H1 (cell line): ENCODE results near the gene TNN. TPM values are rescaled to one million over a fixed set of nuclear protein-coding genes. Genes with fewer than 3 reads are reported as not detected.

Source experiments
- EZH2 ChIP-seq: fragments of 200-600 bp; sonication (generic); IDR thresholded peaks from 2 replicates; pipeline ENCODE4 v1.7.1; 2012; ENCODE audit warnings: low read depth, mild to moderate bottlenecking, moderate library complexity, low read length, inconsistent platforms; ENCODE audit not compliant: severe bottlenecking
- JUN ChIP-seq: IDR thresholded peaks from 2 replicates; pipeline ENCODE4 v1.6.1; 2011; ENCODE audit warnings: low read depth, mild to moderate bottlenecking, improper control_type of control experiment, low read length
- JUND ChIP-seq: IDR thresholded peaks from 2 replicates; pipeline ENCODE4 v1.6.1; 2011; ENCODE audit warnings: mild to moderate bottlenecking, improper control_type of control experiment, low read length
- KDM5A ChIP-seq: fragments of 200-600 bp; IDR thresholded peaks from 2 replicates; pipeline ENCODE4 v1.7.1; 2012; ENCODE audit warnings: mild to moderate bottlenecking, low read length, inconsistent platforms, mixed read lengths
- RBBP5 ChIP-seq: IDR thresholded peaks from 2 replicates; pipeline ENCODE4 v1.7.1; 2012; ENCODE audit warnings: low read depth, mild to moderate bottlenecking, inconsistent platforms, low read length, moderate library complexity, borderline replicate concordance
- RNF2 ChIP-seq: fragments of 200-900, 300-1000 bp; sonication (generic); IDR thresholded peaks from 2 replicates; pipeline ENCODE4 v1.7.1; 2016; ENCODE audit warnings: borderline replicate concordance, low read depth, mild to moderate bottlenecking, antibody characterized with exemption, low read length; ENCODE audit not compliant: poor library complexity, severe bottlenecking; ENCODE audit errors: missing control alignments
- SIN3A ChIP-seq, 2 experiments: IDR thresholded peaks in 1 of 2; conservative IDR thresholded peaks in 1 of 2; 2 replicates each; pipeline ENCODE4 v1.6.1; 2011 to 2012; ENCODE audit warnings: low read length in 2 of 2, improper control_type of control experiment in 1 of 2, low read depth in 1 of 2, mild to moderate bottlenecking in 1 of 2
- TAF1 ChIP-seq: IDR thresholded peaks from 2 replicates; pipeline ENCODE4 v1.6.1; 2011; ENCODE audit warnings: mild to moderate bottlenecking, low read depth, low read length
- TBP ChIP-seq: IDR thresholded peaks from 2 replicates; pipeline ENCODE4 v1.6.1; 2011; ENCODE audit warnings: low read depth, low read length, improper control_type of control experiment
- polyA plus RNA-seq, 7 experiments: library from polyadenylated mRNA; depleted of rRNA in 3 of 7; stranded (reverse) in 5 of 7; unstranded in 2 of 7; fragments of >200 nt in 5 of 7; fragments of 200-250 nt in 2 of 7; gene quantifications; 1 replicate in 5 of 7; 2 replicates in 1 of 7; 4 replicates in 1 of 7; pipeline versions ENCODE4 v1.2.1 to v1.2.3, GENCODE V29; 2011 to 2013; ENCODE audit warnings: missing spikeins in 2 of 7, mixed read lengths in 2 of 7
- total RNA-seq: library from RNA; stranded (reverse); fragmentation: NEBNext Ultra II Directional; extraction: Animal tissue kit (Norgen Biotek cat#: 25700); gene quantifications from 2 replicates; pipeline ENCODE4 v1.2.1, GENCODE V29; 2021
- TF ChIP-seq, protein P1 (sequence below): fragments of 300-600 bp; sonication (generic); IDR thresholded peaks from 2 replicates; pipeline ENCODE4 v1.7.1; 2012; ENCODE audit warnings: low read length, moderate library complexity, mild to moderate bottlenecking, inconsistent platforms; ENCODE audit not compliant: insufficient replicate concordance
- TF ChIP-seq, protein P2 (sequence below): IDR thresholded peaks from 2 replicates; pipeline ENCODE4 v1.6.1; 2012; ENCODE audit warnings: inconsistent platforms

The TNN gene
- total and polyA plus RNA-seq, 2 of the 8 experiments (the other 6 are each of a cell fraction or from before 2014, with no cell fraction given): 0.21 to 0.30 TPM

DNA sequence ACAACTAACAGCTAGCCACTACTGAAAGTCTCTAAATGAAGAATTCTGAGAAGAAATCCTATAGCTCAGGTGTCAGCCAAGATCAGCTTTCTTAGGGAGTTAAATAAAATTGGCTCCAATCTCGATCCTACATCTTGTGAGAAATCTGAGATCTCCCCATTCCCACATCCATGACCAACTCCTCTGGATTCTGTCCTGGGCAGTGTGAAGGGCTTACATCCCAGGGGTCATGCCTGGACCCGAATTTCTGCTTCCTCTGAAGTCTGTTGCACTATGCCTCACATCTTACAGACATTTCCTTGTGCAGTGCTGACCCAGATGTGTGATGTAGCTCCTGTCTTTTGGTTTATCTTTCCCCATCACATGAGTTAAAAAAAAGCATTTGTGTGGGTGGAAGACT, 4.8 kb upstream of the TNN start (continued):
- TF ChIP-seq, protein P1, sequence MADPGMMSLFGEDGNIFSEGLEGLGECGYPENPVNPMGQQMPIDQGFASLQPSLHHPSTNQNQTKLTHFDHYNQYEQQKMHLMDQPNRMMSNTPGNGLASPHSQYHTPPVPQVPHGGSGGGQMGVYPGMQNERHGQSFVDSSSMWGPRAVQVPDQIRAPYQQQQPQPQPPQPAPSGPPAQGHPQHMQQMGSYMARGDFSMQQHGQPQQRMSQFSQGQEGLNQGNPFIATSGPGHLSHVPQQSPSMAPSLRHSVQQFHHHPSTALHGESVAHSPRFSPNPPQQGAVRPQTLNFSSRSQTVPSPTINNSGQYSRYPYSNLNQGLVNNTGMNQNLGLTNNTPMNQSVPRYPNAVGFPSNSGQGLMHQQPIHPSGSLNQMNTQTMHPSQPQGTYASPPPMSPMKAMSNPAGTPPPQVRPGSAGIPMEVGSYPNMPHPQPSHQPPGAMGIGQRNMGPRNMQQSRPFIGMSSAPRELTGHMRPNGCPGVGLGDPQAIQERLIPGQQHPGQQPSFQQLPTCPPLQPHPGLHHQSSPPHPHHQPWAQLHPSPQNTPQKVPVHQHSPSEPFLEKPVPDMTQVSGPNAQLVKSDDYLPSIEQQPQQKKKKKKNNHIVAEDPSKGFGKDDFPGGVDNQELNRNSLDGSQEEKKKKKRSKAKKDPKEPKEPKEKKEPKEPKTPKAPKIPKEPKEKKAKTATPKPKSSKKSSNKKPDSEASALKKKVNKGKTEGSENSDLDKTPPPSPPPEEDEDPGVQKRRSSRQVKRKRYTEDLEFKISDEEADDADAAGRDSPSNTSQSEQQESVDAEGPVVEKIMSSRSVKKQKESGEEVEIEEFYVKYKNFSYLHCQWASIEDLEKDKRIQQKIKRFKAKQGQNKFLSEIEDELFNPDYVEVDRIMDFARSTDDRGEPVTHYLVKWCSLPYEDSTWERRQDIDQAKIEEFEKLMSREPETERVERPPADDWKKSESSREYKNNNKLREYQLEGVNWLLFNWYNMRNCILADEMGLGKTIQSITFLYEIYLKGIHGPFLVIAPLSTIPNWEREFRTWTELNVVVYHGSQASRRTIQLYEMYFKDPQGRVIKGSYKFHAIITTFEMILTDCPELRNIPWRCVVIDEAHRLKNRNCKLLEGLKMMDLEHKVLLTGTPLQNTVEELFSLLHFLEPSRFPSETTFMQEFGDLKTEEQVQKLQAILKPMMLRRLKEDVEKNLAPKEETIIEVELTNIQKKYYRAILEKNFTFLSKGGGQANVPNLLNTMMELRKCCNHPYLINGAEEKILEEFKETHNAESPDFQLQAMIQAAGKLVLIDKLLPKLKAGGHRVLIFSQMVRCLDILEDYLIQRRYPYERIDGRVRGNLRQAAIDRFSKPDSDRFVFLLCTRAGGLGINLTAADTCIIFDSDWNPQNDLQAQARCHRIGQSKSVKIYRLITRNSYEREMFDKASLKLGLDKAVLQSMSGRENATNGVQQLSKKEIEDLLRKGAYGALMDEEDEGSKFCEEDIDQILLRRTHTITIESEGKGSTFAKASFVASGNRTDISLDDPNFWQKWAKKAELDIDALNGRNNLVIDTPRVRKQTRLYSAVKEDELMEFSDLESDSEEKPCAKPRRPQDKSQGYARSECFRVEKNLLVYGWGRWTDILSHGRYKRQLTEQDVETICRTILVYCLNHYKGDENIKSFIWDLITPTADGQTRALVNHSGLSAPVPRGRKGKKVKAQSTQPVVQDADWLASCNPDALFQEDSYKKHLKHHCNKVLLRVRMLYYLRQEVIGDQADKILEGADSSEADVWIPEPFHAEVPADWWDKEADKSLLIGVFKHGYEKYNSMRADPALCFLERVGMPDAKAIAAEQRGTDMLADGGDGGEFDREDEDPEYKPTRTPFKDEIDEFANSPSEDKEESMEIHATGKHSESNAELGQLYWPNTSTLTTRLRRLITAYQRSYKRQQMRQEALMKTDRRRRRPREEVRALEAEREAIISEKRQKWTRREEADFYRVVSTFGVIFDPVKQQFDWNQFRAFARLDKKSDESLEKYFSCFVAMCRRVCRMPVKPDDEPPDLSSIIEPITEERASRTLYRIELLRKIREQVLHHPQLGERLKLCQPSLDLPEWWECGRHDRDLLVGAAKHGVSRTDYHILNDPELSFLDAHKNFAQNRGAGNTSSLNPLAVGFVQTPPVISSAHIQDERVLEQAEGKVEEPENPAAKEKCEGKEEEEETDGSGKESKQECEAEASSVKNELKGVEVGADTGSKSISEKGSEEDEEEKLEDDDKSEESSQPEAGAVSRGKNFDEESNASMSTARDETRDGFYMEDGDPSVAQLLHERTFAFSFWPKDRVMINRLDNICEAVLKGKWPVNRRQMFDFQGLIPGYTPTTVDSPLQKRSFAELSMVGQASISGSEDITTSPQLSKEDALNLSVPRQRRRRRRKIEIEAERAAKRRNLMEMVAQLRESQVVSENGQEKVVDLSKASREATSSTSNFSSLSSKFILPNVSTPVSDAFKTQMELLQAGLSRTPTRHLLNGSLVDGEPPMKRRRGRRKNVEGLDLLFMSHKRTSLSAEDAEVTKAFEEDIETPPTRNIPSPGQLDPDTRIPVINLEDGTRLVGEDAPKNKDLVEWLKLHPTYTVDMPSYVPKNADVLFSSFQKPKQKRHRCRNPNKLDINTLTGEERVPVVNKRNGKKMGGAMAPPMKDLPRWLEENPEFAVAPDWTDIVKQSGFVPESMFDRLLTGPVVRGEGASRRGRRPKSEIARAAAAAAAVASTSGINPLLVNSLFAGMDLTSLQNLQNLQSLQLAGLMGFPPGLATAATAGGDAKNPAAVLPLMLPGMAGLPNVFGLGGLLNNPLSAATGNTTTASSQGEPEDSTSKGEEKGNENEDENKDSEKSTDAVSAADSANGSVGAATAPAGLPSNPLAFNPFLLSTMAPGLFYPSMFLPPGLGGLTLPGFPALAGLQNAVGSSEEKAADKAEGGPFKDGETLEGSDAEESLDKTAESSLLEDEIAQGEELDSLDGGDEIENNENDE: no peak
- no peak for TF ChIP-seq EZH2
- no peak for TF ChIP-seq RBBP5
- TF ChIP-seq JUND: no peak
- no peak for TF ChIP-seq KDM5A
- no peak for TF ChIP-seq TAF1
- TF ChIP-seq SIN3A (conservative IDR thresholded peaks at IDR 0.05 in 1 of 2, IDR thresholded peaks at IDR 0.05 in 1 of 2; ENCODE audit: low read depth in 1 of 2, low read length in 2 of 2): no peak
- no peak for TF ChIP-seq TBP
- TF ChIP-seq, protein P2, sequence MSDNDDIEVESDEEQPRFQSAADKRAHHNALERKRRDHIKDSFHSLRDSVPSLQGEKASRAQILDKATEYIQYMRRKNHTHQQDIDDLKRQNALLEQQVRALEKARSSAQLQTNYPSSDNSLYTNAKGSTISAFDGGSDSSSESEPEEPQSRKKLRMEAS: no peak
- TF ChIP-seq JUN: no peak
- no peak for TF ChIP-seq RNF2
